SKM-1 treated with dmso at 0.1 percent for 144 hours (cell line): ENCODE results near the gene HOXC12.

Source experiments
- DNase-seq: peaks from one replicate; lab custom pipeline; 2025; ENCODE audit not compliant: unreplicated experiment; lab: John Stamatoyannopoulos, UW

HOXC12 gene

DNA sequence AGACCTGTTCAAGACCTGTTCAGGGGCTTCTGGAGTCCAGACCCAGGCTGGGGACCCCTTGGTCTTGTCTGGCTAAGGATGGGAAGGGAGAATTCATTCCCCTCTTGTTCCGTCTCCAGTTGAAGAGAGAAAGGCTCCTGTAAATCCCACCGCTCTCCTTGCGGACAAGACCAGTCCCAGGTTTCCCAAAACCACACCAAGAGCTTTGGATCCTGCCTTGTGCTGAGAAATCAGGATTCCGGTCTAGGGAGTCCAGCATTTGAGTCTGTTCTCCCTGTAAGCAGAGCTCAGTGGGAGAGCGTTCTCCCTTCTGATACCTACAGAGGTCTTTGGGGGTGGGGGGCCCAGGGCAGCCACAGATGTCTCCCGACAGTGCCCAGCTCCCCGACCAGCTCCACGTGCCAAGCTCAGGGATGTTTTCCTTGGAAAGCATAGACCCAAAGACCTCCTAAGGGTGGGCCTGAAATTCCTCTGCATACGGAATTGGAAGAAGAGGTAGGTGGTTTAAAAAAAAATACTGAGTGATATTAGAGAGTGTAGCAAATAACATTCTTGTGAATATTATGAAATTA lies 14.2 kb upstream of the HOXC12 start:
- no peak for DNase-seq

DNA sequence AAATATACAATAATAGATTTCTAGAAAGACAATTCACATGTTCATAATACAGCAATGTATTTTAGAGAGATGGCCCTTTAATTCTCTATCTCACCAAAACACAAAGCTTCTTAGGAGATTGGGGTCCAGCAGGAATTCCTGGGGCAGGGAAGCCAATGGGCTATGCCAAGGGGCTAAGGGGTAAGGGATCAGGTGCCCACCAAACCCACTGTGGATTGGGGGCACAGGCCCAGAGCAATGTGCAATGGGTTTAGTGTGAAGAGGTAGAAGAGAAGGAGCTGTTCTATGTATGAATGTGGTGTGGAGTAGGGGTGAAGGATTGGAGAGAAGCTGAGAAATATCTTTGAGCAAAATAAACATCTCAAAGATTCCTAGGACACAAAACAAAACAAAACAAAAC lies 13.5 kb upstream of the HOXC12 start:
- no peak for DNase-seq

DNA sequence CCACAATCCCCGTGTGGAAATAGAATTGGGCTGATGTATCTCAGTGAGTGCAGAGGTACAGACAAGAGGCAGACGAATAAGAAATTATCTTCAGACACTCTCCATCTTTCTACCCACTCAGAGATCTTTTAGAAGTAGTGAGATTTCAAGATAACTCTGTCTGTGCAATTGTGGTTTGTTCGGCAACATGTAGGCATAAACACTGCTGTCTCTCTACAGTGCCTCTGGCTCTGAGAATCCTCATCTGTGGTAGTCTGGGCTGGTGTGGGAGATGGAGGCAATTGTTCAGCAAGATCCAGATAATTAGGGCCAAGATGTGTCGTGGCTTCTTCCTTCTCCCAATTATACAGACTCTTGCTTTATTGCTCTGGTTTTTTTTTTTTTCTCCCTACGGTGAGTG lies 13.0 kb upstream of the HOXC12 start:
- DNase-seq, result no peak

DNA sequence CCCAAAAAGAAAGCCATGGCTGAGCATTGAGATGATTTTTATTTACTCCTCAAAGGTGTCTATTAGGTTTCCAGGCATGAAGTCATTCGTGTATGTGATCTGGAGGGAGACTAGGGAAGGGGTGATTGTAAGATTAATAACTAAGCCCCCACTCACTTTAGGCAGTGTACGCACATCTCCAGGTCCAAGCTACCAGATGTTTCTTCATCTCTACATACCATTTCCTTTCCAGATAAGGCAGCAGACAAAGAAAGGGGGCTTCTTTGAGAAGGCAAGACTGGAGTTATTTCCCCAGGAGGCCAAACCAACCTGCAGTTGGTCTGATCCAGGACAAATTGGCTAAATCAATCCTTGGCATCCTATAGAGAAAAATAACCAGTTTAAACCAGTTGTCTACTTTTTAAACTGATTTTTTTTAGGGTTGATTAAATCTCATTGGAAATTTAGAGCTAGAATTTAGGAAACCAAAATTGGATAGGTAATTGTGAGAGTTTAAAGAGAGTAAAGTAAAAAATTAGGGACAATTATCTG lies 12.2 kb upstream of the HOXC12 start:
- DNase-seq, result no peak

DNA sequence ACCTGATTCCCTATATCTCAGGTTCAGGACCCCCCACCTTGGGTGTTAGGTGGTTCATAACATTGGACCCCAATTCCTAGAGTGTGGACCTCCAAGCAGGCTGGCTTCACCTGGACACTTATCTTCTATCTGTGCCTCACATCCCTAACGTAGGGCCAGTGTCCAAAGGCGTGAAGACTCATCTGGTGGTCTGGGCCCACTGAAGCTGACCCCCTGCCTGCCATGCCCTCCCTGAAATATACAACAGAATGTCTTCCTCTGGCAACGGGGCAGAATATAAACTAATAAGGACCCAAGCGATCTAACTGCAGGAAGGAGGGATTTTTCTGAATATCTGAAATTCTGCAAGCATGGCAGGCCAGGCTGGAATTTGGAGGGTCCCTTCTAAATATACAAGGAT lies 10.5 kb upstream of the HOXC12 start:
- no peak for DNase-seq

DNA sequence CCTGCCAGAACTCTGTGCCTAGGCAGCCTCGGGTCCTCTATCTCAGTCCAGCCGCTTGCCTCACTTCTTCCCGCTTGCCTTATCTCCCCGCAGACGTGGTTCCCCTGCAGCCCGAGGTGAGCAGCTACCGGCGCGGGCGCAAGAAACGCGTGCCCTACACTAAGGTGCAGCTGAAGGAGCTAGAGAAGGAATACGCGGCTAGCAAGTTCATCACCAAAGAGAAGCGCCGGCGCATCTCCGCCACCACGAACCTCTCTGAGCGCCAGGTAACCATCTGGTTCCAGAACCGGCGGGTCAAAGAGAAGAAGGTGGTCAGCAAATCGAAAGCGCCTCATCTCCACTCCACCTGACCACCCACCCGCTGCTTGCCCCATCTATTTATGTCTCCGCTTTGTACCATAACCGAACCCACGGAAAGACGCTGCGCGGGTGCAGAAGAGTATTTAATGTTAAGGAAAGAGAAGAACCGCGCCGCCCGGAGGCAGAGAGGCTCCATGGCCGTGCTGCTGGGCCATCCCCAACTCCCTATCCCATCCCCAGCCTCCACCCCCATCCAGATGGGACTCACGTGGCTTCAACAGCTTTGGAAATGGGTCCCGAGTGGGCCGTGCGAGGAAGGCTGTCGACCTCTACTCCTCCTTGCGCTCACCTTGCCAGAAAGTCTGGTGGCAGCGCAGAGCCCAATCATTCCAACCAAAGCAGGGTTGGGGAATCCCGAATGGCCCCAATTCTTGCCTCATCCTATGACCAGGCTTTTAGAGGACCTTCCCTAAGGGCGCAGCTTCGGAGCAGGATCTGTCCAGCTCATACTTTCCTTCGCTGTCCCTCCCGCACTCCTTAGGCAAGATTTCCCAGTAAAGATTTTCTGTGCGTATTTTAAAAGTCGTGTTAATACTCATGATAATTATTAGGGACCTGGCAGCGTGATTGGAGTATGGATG lies 9.5 kb upstream of the HOXC12 start:
- DNase-seq, result no peak

DNA sequence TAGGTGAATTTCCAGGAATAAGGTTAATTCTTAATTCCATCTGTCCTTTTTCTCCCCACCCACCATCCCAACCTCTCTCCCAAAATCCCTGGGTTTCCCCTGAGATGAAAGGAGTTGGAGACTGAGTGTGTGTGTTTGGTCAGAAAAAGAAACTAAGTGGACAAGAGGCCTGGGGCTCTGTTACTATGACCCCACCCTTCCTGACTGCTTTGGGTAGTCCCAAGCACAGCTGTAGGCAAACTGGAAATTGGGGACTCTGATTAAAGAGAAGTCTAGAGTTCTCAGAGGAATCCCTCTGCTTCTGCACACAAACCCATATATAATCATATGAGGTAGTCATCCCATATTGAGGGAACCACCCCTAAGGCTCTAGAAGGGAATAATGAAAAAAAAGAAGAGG lies 7.0 kb upstream of the HOXC12 start:
- DNase-seq, result no peak

DNA sequence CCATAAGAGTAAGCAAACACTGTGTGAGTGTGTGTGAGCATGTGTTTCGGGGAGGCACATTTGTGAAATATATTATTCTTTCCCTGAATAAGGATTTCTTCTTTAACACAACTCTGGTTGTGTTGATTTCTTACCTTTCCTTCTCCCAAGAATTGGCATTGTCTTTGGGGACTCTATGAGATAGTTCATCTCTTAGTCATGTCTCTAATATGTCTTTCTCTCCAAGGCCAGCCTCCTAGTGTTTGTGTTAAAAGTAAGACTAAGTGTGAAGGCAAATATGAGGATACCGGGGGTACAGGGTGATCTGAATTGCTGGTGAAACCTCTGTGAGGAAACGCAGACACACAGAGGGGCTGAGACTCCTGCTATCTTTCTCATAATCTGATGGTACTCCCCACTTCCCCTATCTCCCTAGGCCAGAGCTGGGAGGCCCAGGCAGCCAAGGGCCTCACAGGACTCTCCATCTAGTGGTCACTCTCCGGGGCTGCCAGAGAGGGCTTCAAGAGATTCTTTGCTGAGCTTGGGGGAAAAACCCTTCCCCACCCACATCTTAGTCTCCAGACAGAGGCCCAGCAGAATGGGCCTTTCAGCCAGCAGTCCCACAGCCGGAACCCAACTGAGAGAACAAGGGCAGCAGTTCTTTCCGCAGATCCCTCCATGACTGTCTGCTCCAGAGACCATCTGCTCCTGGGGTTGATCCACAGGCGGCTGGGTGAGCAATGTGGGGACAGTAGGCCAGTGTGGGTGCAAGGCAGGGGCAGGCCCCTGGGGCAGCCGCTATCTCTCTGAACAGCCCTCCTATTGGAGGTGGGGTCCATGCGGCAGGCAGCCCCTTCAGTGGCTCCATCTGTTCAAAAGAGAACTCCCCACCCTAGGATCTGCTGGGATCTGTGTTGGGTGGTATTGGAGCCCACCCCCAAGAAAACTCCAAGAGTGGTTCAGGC lies 5.8 kb upstream of the HOXC12 start:
- no peak for DNase-seq

DNA sequence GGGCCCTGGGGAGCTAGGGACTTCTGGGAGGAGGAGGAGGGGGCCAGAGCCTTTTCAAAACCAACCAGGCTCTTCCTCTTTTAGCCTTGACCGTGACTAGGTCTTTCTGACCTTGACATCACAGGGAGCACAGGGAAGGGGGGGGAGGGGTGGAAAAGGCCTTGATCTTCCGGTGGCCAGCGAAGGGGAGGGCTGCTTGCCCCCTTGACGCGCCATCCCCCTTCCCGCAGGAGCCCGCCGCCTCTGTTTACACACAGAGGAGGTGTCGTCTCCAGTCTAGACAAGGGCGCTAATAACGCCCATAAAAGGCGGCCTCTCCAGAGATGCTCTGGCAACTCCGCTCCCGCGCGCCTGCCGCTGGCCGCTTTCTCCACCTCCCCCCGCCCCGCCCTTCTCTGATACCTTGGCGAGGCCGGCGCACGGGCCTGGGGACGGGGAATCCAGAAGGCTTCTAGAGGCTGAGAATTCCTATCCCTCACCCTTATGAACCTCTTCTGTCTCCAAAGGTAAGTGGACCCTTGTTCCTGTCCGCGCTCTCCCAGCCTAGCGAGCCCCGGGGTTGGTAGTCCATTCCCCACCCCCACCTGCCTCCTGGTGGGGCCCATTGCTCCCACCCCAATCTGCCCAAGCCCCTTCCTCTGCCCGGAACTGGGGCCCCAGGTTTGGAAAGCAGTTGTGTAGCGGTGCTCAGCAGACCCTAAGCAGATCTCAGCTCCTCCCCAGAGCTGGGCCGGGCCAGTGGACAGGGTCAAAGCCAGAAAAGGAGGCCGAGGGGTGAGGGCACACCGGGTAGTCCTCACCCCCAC lies 4.9 kb upstream of the HOXC12 start:
- no peak for DNase-seq

DNA sequence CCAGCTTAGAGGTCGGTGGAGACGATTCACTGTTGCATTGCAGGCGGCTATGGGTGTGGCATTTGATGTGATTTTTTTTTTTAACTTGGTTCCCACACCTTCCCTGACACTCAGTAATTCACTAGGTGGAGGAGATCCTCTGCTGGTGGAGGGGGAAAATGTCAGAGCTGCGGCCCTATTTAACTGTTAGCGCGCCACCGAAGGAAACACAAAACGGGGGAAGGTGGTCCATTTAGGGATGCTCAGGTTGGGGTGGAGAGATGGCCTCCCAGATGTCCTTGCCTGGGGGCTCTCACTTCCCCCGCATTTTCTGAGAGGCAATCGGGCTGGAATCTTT lies 4.3 kb upstream of the HOXC12 start:
- DNase-seq, result no peak

DNA sequence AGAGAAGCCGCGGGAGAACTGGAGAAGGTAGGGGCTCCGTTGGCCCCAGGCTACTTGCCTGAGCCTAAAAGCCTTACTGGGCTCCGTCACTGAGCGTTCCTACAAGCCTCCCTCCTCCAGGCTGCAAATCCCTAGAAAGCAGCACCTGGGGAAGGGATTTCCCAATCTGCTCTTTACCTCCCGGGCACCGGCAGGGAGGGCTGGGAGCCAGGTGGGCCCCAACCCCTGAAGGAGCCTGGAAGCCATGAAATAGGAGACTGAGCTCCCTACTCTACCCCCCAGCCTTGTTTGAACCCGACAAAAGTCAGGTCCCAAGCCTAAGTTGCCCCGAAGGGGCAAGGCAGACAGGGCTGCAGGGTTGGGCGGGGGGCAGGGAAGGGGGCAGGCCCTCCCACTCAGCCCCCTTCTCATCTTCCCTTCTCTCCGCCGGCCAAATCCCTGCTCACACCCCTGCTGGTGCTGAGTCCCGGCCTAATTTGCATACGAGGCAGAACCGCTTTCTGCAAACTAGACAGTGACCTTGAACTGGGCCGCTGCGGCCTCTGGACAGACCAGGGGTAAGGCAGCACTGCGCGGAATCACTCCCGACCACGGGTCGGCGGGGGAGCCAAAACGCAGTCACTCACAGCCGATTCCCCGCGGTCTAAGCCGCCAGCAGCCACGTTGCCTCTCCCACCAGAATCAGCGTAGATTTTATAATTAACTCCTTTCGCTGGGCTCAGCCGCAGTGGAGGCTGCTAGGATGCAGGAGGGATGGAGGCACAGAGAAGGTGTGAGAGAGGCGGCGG lies 3.7 kb upstream of the HOXC12 start:
- DNase-seq, result no peak

DNA sequence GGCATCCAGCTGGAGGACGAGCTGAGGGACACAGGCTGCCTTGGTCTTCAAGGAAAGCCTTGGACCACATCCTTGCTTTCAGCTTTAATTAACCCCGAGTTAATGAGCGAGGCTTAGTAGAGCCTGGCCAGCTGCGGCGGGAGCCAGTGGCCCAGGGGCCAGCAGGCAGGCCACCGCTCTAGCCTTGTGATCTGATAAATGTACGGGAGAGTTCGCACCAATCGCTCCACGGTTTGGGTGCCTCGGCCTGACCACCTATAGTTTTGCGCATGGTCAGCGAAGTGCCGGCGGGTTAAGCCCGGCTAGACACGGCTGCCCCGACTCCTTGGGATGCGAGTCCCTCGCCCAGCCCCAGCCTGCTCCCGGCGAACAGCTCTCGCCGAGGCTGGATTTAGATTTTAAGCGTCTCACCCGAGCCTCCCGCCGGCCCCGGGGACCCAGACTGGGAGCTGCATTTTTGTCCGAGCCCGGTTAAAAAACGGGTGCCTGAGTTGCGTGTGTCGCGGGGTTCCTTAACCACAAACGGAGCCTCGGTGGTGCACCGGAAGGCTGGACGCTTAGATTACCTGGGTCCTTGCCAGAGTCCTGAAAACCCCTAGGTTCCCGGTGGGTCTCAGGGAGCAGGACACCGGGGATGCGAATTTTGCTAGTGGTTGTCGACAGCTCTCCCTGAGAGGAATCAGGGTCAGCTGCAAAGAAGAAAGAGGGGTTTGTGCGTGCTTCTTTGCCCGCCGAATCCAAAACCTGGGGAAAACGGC lies 2.9 kb upstream of the HOXC12 start:
- no peak for DNase-seq

DNA sequence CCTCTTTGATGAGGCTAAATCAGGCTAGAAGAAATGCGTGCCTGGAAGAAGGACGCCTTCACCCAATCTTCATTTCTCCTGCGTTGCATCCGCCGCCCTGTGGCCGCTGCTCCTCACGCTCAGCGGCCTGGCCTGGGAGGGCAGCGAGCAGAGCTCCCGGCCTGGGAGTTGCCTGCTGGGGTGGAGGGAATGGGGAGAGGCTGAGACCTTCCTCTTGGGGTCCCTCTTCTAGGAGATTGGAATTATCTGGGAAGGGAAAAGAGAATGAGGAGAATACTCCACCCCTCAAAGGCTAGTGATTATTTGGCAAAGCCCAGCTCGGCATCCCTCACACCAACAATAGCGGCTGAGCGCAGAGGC lies 2.4 kb upstream of the HOXC12 start:
- no peak for DNase-seq

DNA sequence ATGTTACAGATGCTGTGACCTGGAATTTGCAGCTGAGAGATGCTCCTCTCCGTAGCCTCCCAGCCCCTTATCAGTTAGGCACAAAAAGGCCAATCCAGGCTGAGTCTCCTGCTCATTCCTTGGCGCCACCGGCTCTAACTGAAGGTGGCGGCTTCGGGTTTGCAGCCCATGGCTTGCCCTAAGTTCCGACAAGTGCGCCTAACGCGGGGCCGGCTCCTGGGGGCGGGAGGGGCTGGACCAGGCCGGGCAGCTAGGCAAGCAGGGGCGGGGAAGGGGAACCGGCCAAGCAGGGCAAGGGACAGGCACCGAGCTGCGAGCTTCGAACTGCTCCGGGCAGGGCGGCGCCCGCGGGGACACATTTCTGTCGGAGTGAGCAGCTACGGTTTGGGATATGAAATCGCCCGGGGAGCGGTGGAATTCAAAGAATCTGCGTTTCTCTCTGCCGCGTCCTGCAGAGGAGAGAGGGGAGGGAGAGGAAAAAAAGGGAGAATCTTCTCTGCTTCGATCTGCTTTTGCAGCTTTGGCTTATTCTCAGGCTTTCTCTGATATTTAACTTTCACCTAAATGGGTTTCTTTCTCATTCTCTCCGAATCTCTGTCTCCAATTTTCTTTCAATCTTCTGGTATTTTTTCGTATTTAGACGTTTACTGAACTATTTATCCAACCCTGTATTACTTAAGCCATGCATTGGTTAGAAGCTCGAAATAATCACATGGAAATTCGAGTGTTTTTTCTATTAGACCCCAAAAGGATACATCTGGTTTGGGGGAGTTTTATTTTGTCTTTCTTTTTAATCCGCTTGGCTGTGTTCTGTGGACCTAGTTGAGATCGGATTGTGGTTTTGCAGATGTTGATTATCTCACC lies 1.6 kb upstream of the HOXC12 start:
- DNase-seq, result no peak

DNA sequence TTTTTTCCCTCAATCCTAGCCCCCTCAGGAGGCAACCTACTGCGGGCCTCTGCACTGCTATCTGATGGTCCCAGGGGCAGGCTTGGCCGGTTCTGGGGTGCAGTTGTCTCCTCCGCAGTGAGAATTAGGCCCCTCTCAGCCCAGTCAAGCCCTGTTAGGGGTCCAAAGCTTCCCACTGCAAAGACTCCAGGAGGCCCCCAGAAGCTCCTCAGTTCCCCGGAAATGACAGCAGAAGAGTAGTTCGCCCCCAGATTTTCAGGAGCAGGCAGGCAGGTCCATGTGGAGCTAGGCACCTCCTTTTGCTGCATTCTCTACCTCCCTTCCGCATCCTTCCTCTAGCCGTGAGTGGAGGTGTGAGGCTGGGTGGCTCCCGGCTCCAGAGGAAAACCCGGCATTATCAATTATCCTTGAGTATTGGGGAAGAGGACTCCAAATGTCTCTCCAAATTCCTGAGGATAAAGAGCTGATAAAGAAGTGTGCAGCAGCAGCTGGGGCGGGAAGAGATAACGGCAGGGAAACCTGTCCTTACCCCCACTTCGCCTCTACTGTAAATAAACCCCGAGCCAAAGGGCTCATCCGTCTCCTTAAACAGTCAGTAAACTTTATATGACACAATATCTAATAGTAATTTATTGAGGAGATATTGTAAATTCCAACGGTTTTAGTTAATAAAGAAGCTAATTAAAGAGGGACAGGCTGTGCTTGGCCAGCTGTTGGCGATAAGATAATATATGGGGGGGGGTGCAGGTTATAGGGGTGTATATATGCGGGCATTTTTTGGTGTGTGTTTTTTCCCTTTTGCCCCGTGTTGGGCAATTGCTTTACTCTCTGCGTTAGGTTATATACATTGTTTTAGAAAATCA lies 641 bp upstream of the HOXC12 start:
- no peak for DNase-seq

DNA sequence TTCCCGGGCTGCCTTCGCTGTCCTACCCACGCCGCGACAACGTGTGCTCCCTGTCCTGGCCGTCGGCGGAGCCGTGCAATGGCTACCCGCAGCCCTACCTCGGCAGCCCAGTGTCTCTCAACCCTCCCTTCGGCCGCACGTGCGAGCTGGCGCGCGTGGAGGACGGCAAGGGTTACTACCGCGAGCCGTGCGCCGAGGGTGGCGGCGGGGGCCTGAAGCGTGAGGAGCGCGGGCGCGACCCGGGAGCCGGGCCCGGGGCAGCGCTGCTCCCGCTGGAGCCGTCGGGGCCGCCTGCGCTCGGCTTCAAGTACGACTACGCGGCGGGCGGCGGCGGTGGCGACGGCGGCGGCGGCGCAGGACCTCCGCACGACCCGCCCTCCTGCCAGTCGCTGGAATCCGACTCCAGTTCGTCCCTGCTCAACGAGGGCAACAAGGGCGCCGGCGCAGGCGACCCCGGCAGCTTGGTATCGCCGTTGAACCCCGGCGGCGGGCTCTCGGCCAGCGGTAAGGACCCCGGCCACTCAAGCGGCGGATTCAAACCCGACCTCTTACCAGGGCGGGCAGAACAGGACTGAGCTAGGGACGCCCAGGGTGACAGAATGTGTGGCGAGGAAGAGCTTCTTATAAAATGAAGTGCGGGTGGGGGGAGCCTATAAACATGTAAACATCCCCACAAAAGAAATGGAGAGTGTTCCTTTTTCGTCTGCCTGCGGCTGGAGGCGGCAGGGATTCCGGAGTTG lies 503 bp downstream of the HOXC12 start:
- no peak for DNase-seq

DNA sequence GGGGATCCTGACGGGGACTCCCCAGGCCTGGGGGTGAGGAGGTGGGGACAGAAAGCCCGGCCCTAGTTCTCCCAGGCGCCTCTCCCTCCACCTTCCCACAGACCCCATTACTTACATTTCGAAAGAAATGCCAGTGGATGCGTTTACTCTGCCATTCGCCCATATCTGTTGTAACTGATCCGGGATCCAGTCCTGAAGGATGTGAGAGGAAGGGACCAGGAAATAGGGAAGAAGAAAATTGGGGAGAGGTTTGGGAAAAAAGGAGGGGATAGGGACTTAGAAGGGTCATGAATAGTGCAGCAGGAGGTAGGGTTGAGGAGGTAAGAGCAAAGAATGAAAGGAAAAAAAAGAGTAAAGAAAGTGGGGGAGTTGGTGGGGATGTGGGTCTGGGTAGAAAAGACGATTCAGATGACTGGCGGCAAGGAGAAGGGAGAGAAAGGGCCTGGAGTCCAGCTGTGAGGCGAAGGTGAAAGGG lies 1.1 kb downstream of the HOXC12 start:
- DNase-seq, result no peak
